Ishikawa (cell line): ENCODE measurements around the gene CTLA4.

ENCODE experiments used
- CEBPB ChIP-seq: IDR thresholded peaks from 2 replicates; pipeline ENCODE4 v1.6.1; 2012
- FOXM1 ChIP-seq: IDR thresholded peaks from 2 replicates; pipeline ENCODE4 v1.6.1; 2012; ENCODE audit warnings: low read depth, borderline replicate concordance
- NFIC ChIP-seq: IDR thresholded peaks from 2 replicates; pipeline ENCODE4 v1.6.1; 2012
- RAD21 ChIP-seq: IDR thresholded peaks from 2 replicates; pipeline ENCODE4 v1.6.1; 2012; ENCODE audit warnings: low read depth
- TF ChIP-seq, protein P1 (sequence below): IDR thresholded peaks from 2 replicates; pipeline ENCODE4 v1.6.1; 2012; ENCODE audit warnings: low read depth, mild to moderate bottlenecking

DNA sequence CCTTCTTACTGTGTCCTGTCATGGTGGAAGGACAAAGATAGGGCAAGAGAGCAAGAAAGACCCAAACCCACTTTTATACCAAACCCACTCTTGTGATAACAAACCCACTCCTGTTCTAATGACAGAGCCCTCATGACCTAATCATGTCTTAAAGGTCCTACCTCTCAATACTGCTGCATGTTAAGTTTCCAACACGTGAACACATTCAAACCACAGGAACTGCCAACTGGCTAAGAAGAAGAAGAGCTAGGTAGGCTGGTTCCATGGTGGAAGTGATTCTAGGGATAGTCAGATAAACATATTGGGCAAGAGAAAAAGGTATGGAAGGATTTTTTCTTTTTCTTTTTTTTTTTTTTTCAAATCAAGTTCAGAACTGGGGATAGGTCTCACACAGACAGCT lies 22.0 kb downstream of the CTLA4 start:
- TF ChIP-seq FOXM1 (no peak), RAD21 (no peak), NFIC (no peak), CEBPB (no peak)
- TF ChIP-seq, protein P1, sequence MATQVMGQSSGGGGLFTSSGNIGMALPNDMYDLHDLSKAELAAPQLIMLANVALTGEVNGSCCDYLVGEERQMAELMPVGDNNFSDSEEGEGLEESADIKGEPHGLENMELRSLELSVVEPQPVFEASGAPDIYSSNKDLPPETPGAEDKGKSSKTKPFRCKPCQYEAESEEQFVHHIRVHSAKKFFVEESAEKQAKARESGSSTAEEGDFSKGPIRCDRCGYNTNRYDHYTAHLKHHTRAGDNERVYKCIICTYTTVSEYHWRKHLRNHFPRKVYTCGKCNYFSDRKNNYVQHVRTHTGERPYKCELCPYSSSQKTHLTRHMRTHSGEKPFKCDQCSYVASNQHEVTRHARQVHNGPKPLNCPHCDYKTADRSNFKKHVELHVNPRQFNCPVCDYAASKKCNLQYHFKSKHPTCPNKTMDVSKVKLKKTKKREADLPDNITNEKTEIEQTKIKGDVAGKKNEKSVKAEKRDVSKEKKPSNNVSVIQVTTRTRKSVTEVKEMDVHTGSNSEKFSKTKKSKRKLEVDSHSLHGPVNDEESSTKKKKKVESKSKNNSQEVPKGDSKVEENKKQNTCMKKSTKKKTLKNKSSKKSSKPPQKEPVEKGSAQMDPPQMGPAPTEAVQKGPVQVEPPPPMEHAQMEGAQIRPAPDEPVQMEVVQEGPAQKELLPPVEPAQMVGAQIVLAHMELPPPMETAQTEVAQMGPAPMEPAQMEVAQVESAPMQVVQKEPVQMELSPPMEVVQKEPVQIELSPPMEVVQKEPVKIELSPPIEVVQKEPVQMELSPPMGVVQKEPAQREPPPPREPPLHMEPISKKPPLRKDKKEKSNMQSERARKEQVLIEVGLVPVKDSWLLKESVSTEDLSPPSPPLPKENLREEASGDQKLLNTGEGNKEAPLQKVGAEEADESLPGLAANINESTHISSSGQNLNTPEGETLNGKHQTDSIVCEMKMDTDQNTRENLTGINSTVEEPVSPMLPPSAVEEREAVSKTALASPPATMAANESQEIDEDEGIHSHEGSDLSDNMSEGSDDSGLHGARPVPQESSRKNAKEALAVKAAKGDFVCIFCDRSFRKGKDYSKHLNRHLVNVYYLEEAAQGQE, result no peak
